SW480 (cell line): ENCODE results near the gene ABCD2.
"Not testable (repeated sequence)": the region's sequence is repeated elsewhere in the genome, so short reads cannot be mapped to it uniquely, and the experiment has no call there.

ENCODE experiments used
- DNase-seq: peaks from one replicate; pipeline ENCODE4 v3.0.0-alpha.2; 2016; ENCODE audit warnings: low spot score

Gene ABCD2

GRCh38 chr12:39612250-39612649, 7.4 kb downstream of the ABCD2 start:
- DNase-seq, result no peak

GRCh38 chr12:39611818-39612217, 7.8 kb downstream of the ABCD2 start:
- no peak for DNase-seq

GRCh38 chr12:39610436-39611025, 9.1 kb downstream of the ABCD2 start:
- DNase-seq, result no peak

- no peak for DNase-seq
Observed at GRCh38 chr12:39606712-39607423, 12.7 kb downstream of the ABCD2 start.

- DNase-seq, result no peak
Observed at GRCh38 chr12:39605996-39606395, 13.6 kb downstream of the ABCD2 start.

GRCh38 chr12:39605501-39605900, 14.1 kb downstream of the ABCD2 start:
- DNase-seq, result no peak

GRCh38 chr12:39603065-39603464, 16.5 kb downstream of the ABCD2 start:
- DNase-seq, result no peak

GRCh38 chr12:39601951-39602350, 17.7 kb downstream of the ABCD2 start:
- DNase-seq, result not testable (repeated sequence)

- no peak for DNase-seq
Observed at GRCh38 chr12:39595928-39596327, 23.7 kb downstream of the ABCD2 start.

GRCh38 chr12:39592295-39592694, 27.3 kb downstream of the ABCD2 start:
- no peak for DNase-seq

- no peak for DNase-seq
Observed at GRCh38 chr12:39588348-39588747, 31.3 kb downstream of the ABCD2 start.

GRCh38 chr12:39587225-39587624, 32.4 kb downstream of the ABCD2 start:
- no peak for DNase-seq

- no peak for DNase-seq
Observed at GRCh38 chr12:39586816-39587215, 32.8 kb downstream of the ABCD2 start.

- no peak for DNase-seq
Observed at GRCh38 chr12:39581592-39581991, 38.0 kb downstream of the ABCD2 start.

- DNase-seq, result no peak
Observed at GRCh38 chr12:39575498-39575875, 44.1 kb downstream of the ABCD2 start.

GRCh38 chr12:39574785-39575497, 44.7 kb downstream of the ABCD2 start:
- DNase-seq, result no peak

GRCh38 chr12:39574378-39574777, 45.2 kb downstream of the ABCD2 start:
- no peak for DNase-seq

GRCh38 chr12:39573971-39574370, 45.6 kb downstream of the ABCD2 start:
- DNase-seq, result no peak

- DNase-seq, result no peak
Observed at GRCh38 chr12:39572551-39572950, 47.1 kb downstream of the ABCD2 start.

GRCh38 chr12:39571351-39571750, 48.3 kb downstream of the ABCD2 start:
- DNase-seq, result no peak

- no peak for DNase-seq
Observed at GRCh38 chr12:39553476-39553875, 66.1 kb downstream of the ABCD2 start.

GRCh38 chr12:39544211-39544610, 75.4 kb downstream of the ABCD2 start:
- not testable (repeated sequence) for DNase-seq

GRCh38 chr12:39541471-39541870, 78.1 kb downstream of the ABCD2 start:
- no peak for DNase-seq
